GM23338 (cell line): ENCODE data around the gene RCOR1.

Experiments used
- CTCF ChIP-seq, 2 experiments: fragments of 200-600 bp in 1 of 2; sonication (generic) in 1 of 2; conservative IDR thresholded peaks; 2 replicates each; pipeline versions ENCODE4 v1.5.1 to v1.6.1; 2016 to 2017; ENCODE audit warnings: antibody characterized with exemption in 2 of 2, low read depth in 2 of 2, mild to moderate bottlenecking in 2 of 2, moderate library complexity in 1 of 2
- EZH2 ChIP-seq: fragments of 200-600 bp; sonication (generic); IDR thresholded peaks from one replicate; pipeline ENCODE4 v1.8.0; 2017; ENCODE audit warnings: antibody characterized with exemption, mild to moderate bottlenecking, low read depth; ENCODE audit not compliant: unreplicated experiment
- EZH2phosphoT487 ChIP-seq: fragments of 200-600 bp; sonication (generic); IDR thresholded peaks from one replicate; pipeline ENCODE4 v1.8.1; 2018; ENCODE audit warnings: antibody characterized with exemption; ENCODE audit not compliant: unreplicated experiment
- JUNB ChIP-seq: IDR thresholded peaks from one replicate; pipeline ENCODE4 v1.6.1; 2016; ENCODE audit warnings: antibody characterized with exemption; ENCODE audit not compliant: unreplicated experiment
- NANOG ChIP-seq: IDR thresholded peaks from 2 replicates; pipeline ENCODE4 v1.6.1; 2016; ENCODE audit warnings: antibody characterized with exemption, borderline replicate concordance
- POLR2AphosphoS5 ChIP-seq: IDR thresholded peaks from 2 replicates; pipeline ENCODE4 v1.6.1; 2016; ENCODE audit warnings: antibody characterized with exemption, low read depth
- STAT1 ChIP-seq: IDR thresholded peaks from one replicate; pipeline ENCODE4 v1.6.1; 2016; ENCODE audit warnings: antibody characterized with exemption; ENCODE audit not compliant: unreplicated experiment
- ZNF331 ChIP-seq: fragments of 250-450 bp; sonication (Bioruptor Pico); IDR thresholded peaks from 2 replicates; pipeline ENCODE4 v1.5.0; 2020; ENCODE audit warnings: low read depth, mild to moderate bottlenecking, moderate library complexity
- TF ChIP-seq, protein P1 (sequence below): IDR thresholded peaks from one replicate; pipeline ENCODE4 v1.6.1; 2018; ENCODE audit warnings: antibody characterized with exemption; ENCODE audit not compliant: unreplicated experiment

DNA sequence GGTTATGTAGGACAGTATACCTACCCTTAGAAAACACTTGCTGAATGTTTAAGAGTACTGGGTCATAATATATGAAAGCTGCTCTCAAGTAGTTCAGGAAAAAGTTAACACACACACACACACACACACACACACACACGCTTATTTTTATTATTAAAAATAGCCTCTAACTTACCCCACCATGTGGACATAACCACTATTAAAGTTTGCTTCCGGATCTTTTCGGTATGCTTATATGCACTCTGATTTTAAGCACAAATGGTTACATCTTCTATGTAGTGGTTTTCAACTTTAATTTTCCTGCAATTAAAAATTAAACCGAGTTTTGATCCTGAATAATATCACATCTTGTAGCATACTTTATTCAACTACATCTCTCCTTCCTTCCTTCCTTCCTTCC, 99.9 kb downstream of the RCOR1 start:
- no peak for TF ChIP-seq CTCF (conservative IDR thresholded peaks at IDR 0.05; ENCODE audit: low read depth in 2 of 2)
- TF ChIP-seq JUNB, result no peak
- no peak for TF ChIP-seq POLR2AphosphoS5
- TF ChIP-seq, protein P1, sequence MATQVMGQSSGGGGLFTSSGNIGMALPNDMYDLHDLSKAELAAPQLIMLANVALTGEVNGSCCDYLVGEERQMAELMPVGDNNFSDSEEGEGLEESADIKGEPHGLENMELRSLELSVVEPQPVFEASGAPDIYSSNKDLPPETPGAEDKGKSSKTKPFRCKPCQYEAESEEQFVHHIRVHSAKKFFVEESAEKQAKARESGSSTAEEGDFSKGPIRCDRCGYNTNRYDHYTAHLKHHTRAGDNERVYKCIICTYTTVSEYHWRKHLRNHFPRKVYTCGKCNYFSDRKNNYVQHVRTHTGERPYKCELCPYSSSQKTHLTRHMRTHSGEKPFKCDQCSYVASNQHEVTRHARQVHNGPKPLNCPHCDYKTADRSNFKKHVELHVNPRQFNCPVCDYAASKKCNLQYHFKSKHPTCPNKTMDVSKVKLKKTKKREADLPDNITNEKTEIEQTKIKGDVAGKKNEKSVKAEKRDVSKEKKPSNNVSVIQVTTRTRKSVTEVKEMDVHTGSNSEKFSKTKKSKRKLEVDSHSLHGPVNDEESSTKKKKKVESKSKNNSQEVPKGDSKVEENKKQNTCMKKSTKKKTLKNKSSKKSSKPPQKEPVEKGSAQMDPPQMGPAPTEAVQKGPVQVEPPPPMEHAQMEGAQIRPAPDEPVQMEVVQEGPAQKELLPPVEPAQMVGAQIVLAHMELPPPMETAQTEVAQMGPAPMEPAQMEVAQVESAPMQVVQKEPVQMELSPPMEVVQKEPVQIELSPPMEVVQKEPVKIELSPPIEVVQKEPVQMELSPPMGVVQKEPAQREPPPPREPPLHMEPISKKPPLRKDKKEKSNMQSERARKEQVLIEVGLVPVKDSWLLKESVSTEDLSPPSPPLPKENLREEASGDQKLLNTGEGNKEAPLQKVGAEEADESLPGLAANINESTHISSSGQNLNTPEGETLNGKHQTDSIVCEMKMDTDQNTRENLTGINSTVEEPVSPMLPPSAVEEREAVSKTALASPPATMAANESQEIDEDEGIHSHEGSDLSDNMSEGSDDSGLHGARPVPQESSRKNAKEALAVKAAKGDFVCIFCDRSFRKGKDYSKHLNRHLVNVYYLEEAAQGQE, result no peak
- TF ChIP-seq EZH2, result no peak
- no peak for TF ChIP-seq NANOG
- TF ChIP-seq EZH2phosphoT487, result no peak
- TF ChIP-seq ZNF331 (CRISPR knock-in tag), result no peak
- no peak for TF ChIP-seq STAT1
